KG1 (cell line): ENCODE measurements around the gene CPA1.

Source experiments
- DNase-seq: peaks from one replicate; lab custom pipeline; 2025; lab: John Stamatoyannopoulos, UW

Gene CPA1

DNA sequence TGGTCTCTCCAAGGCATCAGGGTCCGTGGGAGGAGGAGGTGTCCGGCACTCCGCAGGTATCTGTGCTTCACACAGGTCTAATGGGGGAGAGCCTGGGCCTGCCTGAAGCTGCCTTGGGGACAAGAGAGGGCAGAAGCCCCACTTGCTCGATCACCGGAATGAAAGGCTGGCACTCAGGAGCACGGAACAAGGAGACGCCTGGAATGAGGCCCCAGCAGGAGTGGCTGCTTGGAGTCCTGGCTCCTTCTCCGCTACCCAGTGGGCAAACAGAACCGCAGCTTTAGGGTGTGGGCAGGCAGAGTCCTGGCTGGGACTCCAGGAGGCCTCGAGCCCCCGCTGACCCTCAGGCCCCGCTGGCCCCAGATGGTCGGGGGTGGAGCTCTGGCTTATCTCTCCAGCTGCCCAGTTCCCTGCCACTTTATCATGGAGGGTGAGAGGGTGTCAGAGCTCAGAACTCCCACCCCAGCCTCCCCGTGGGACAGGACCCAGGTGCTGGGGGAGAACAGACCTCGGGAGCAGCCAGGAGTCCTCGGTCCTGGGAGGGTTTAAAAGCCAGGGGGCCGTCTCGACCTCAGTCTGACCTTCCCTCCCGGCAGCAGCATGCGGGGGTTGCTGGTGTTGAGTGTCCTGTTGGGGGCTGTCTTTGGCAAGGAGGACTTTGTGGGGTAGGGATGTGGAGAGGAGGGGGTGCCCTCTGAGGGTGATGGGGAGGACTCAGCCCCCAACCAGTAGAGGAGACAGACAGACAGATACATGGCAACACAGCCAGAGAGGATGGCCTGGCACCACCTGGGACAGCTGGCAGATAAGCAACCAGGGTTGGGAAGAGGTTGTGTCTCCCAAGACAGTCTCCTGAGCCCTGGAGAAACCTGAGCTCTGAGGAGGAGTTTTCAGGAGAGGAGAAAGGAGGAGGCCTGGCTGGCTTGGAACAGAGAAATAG is at the start of gene CPA1:
Gene CPA1, plus strand, starts transcription at position 574 of the 940 bp plus-strand sequence. Its CDS starts 27 bp downstream, at position 601.
- no peak for DNase-seq

DNA sequence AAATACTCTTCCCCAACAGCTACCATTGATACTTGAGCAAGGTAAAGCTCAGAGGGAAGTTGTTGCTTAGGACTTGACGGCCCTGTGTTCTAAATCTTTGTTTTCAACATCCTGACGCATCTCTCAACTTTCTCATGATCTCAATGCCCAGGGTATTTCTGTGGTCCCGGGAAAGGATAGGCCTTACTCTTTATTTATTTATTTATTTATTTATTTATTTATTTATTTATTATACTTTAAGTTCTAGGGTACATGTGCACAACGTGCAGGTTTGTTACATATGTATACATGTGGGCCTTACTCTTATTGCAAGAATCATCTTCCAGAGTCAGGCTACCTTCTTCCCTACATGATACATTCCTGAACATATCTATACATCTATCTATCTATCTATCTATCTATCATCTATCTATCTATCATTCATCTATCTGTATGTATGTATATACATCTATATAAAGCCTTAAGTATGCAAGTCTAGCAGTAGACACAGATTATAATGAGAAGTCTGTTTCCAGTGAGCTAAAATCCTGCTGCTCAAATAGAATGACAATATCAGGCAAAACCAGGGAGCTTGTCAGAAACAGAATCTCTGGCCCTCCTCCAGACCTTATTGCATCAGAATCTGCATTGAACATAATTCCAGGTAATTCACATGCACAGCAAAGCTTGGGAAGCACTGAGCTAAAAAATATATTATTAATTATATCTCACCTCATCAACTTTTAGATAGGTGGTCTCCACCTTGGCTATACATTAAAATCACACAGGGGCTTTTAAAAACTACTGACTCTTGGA is 47.8 kb upstream of the CPA1 start:
- DNase-seq = no peak

DNA sequence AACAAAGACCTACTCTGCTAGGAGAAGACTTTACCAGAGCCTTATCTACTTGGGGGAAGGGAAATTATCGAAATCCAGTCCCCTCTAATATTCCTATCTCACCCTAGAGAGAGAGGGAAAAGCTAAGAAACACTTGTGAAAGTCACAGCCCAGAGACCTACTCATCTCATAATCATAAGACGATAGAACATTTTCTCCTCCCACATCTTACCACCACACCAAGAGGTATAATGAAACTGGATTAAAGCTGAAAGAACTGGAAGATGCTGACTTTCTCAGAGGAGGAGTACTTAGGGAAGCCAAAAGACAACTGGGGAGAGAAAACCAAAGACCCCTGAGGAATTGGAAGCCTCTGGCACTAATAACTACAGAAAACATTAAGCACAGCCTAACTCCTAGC is 46.5 kb upstream of the CPA1 start:
- DNase-seq = no peak

DNA sequence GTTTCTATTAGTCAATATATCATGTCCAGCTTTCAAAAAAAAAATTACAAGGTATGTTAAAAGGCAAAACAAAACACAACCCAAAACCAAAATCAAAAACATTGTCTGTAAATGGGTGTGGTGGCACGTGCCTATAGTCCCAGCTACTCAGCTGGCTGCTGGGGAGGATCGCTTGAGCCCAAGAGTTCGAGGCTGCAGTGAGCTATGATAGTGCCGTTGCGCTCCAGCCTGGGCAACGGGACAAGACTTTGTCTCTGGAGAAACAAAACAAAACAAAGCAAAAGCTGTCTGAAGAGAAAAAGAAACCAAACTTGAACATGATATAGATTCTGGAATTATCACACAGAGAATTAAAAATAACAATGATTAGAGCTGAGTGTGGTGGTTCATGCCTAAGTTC is 46.0 kb upstream of the CPA1 start:
- no peak for DNase-seq

DNA sequence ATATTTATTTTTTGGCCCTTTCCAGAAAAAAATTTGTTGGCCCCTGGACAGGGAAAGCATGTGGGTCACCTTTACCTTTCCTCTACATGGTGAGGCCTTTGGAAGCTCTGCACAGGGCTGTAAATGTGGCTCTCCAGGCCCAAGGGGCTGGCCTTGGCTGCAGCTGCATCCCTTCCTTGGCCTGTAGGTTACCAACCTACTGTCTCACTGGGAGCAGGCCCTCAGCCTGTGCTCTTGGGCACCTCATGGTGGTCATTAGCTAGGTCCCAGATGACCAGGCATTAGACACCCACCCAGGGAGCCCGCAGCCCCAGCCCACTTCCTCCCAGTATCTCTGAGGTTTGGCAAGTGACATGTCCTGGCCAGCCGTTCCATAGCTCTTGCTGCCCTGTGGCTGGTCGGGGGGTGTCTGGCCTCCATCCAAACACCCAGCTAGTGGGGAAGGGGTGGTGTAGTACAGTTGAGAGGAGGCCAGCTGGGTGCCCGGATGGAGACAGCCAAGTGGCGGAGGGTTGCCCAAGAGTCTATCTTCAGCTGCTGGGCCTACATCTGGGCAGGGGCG is 42.8 kb upstream of the CPA1 start:
- no peak for DNase-seq

DNA sequence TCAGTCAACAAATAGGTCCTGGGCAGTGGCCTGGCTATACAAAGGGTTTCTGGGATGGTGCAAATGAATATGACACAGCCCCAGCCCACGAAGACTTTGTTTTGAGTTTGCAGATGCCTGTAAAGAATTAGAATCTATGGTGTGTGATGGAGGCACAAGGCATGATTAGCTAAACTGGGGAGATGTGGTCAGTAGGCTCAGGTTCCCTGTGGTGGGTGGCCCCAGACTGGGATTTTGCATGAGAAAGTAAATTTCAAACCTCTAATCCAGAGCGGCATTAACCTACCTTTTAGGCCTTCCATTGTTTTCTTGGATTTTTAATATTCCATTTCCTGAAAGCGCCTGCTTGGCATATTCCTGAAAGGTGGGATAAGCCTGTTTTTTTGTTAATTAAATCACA is 42.1 kb upstream of the CPA1 start:
- no peak for DNase-seq

DNA sequence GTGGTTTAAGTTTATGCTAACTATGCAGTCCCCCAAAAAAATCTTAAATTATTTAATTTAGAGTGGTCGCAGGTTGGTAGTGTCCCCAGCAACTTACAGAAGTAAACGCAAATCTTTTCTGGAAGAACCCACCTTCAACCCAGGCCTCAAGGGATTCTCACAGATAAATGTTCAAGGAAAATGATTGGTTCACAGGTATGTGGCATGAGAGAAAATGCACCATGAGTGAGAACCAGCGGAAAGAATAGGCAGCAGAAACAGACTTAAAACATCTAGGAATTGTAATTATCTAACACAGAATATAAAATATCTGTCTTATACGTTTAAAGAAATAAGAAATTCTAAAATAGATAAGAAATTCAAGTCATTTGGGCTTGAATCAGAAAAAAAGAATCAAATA is 38.4 kb upstream of the CPA1 start:
- DNase-seq = no peak

DNA sequence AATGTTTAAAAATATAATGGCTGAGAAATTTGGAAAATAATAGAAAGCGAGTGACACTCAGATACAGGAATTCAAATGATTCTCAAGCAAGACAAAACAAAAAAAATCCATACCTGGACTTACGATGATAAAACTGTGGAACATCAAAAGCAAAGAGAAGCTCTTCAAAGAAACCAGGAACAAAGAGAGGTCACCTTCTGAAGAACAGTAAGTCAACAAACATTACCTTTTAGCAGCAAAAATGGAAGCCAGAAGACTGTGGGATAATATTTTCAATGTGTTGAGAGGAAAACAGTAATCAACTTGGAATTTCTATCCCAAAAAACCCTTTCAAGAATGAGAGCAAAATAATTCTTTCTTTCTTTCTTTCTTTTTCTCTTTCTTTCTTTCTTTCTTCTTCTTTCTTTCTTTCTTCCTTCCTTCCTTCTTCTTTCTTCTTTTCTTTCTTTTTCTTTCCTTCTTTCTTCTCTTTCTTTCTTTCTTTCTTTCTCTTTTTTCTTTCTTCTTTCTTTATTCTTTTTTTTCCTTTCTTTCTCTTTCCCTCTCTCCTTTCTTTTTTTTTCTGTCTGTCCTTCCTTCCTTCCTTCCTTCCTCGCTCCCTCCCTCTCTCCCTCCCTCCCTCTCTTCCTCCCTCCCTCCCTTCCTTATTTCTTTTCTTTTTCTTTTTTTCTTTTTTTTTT is 37.5 kb upstream of the CPA1 start:
- no peak for DNase-seq

DNA sequence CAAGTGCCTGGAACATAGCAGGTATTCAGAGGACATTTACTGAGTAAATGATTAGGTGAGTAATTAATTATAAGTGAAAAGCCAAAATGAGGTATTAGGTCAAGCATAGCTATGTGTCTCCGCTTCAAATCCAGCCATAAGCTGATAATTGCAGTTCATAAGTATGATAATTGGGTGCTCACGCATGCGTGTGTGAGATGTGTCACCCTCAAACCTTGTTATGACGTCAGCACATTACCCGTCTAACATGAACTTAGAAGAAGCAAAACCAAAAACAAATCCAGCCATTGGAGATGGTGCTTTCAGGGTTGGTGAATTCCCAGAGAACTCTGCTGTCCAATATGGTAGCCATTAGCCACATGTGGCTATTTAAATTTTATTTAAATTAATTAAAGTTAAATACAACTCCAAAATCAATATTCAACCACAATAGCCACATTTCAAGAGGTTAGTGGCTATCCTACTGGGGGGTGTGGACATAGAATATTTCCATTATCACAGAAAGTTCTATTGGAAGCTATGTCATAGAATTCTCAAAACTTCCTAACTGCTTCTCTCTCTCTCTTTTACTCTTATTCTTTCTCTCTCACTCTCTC is 35.9 kb upstream of the CPA1 start, which contains the start of gene CPA5:
Gene CPA5, plus strand, starts transcription at position 546 of the 596 bp plus-strand sequence. CDS start 1,670 bp downstream, outside the sequence.
- no peak for DNase-seq

DNA sequence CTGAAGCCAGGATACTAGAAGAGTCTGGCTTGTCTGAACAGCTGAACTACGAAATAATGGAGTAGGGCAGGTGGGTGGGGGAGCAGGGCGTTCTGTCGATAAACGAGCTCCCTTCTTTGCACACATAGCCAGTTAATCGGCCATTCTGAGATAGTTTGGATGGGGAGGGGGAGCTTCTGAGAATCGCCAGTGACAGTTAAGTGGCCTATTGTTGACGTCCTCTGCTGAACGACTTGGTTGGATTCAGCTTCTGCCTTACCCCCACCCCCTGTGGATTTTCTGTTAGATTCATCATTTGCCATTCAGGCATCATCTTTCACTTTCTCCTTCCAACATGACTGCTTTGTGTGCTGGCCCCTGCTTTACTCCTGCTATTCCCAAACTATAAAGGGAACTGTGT is 35.2 kb upstream of the CPA1 start:
- no peak for DNase-seq

DNA sequence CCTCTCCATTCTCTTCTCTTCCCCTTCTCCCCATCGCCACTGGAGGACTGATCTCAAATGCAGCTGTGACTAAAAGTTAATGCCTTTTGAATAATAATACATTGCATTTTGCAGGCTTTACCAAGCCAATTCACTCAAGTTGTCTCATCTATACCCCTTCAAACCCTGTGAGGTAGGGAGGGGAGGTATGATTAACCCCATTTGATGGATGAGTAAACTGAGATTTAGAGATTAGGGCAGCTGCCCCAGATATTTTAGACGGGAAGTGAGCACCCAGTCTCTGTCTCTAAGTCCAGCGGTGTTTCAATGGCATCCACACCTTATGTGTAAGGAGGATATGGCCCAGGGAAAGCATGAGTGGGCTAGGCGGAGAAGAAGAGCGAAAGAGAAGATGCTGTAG is 34.6 kb upstream of the CPA1 start:
- DNase-seq = no peak

DNA sequence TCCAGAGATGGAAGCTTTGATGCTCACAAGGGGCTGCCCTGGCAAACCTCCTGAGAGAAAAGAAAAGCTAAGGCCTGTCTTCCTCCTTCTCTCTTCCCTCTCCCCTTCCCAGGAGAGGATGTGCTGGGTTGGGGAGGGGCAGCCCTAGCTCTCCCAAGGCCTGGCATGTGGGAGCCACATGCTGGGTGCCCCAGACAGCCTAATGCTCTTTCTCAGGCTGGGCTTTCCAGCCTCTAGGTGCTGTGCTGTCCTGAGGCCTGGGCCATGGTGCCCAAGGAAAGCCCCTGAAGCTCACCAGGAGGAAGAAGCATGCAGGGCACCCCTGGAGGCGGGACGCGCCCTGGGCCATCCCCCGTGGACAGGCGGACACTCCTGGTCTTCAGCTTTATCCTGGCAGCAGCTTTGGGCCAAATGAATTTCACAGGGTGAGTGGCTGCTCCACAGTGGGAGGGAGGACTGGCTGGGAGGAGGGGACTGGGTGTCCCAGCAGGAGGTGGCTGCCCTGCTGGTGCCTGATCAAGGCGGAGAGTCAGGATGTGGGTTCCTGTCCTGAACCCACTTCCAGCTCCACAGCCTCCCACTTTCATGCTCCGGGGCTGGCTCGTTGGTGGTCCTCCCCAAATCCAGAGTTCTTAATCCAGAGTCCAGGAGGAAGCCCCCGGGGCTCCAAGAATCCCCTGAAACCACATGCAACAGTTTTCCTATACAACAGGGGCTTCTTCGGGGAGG is 34.0 kb upstream of the CPA1 start:
- no peak for DNase-seq

DNA sequence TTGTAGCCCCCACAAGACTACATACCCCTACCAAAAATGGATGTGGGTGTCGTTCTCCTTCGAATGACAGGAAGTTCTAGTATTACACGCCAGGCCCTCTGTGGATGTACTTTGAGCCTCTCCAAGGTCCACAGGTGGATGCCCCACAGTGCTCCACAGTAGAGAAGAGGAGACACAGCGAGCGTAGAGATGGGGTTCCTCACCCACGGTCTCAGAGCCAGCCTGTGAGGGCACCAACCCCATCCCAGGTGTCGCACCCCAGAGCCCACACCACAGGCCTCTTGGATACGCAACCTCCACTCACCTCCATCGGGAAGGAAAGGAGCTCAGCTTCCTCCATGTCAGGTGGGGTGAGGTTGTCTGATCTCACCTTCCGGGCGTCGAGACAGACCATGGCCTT is 33.4 kb upstream of the CPA1 start:
- no peak for DNase-seq

DNA sequence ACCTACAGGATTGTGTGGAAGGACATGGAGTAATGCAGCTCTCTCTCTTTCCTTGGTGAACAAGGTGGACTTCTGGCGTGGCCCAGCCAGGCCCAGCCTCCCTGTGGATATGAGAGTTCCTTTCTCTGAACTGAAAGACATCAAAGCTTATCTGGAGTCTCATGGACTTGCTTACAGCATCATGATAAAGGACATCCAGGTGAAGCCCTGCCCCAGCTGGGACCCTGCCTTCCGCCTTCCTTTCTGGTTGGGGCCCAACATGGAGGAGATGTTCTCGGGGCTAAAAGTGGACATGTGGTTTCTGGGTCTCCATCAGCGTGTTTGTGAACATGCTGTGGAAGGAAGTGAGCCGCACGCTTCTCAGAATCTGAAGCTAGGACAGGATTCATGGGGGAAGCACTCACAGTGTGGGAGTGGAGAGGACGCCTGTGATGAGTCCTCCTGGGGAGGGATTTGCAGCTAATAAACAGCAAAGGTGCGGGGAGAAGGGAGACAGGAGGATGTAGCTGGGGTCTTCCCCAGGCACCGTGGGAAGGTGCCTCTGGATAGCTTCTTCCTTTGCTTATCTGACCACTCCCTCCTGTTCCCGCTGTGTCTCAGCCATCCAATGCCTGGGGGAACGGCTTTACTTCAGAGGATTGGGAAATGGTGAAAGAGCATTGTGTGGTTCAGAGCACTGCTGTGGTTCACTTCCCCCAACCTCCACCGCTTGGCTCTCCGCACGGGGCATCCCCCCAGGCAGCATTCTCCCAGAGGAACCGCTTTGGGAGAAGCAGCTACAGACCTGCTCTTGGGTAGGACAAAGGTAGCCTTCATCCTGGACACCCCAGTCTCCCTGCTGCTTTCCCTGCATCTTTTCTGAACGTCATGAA is 30.1 kb upstream of the CPA1 start:
- DNase-seq = no peak

DNA sequence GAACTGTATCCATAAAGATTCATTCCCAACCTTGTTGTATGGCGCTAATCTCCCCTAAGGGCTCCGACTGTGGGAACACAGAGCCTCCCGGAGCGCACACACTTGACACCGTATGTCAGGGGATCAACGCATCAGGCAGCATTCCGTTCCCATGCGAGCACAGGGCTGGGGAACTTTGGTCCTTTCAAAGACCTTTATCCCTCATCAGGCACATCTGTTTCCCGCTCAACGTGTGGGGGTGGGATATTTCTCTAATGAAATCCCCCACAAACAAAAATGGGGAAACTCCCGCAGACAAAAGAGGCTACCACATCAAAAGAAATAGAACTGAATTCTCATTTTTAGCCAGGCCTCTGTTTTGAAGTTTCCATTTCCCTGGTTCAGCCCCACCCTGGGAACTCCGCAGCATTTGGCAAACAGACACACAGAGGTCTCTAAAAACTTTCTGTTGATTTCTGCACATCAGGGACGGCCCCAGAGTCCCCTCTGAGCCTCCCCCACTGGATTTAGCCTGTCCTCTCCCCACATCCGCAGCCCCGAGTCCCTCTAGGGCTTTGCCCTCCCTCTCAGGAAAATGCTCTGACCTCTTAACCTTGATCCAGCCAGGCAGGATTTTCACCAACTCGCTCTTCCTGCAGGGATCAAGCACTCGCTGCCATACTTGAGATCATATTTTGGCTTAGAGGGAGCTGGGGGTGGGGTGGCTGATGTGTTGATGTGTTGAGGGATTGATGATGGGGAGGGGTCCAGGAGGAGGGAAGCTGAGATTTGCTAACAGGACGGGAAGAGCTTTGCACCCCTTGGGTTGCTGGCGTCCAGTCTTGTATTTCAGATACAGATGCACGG is 29.1 kb upstream of the CPA1 start:
- DNase-seq = no peak

DNA sequence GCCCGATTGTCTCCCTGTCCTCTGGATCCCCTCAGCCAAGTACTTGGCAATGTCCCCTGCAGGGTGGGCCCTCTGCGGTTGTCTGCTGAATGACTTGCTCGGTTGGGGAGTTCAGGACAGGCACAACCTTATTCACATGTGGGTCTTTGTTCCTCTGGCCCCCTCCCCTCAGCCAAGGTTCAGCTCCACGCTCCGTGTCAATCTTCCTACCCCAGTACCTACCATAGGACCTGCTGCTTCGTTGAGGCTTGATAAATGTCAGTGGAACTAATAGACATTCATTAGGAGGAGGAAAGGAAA is 28.6 kb upstream of the CPA1 start:
- DNase-seq = no peak

DNA sequence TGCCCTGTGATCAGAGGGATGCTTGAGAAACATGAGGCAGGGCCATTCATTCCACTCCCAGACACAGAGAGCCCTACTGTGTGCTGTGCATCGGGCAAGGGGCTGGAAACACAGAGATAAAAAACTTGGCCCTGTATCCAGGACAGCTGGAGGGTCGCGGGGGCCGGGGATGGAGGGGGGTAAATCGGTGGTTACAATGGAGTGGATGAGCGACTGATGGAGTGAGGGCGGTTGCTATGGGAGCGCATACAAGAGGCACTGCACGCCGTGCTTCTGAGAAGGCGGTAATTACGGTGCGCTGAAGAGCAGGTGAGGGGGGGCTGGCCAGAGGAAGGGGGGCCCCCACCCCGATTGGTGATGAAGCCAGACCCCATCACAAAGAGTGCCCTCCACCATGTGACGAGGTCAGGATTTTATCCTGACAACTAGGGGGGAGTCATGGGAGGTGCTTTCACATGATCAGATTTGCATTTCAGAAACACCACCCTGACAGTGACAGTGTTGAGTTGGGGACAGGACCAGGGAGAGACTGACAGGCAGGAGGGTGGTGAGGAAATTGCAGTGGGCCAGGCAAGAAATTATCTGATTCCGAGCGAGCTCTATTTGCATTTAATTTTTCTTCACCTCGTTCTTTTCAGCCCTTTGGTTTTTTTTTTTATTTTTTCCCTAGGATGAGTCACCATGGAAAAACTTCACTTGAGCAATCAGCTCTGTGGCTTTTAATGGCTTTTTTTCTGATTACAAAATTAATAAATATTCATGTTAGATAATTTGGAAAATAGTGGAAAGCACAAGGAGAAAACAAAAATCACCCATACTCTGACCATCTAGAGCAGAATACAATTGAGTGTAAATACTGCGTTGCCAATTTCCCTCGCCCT is 27.9 kb upstream of the CPA1 start:
- DNase-seq = no peak

DNA sequence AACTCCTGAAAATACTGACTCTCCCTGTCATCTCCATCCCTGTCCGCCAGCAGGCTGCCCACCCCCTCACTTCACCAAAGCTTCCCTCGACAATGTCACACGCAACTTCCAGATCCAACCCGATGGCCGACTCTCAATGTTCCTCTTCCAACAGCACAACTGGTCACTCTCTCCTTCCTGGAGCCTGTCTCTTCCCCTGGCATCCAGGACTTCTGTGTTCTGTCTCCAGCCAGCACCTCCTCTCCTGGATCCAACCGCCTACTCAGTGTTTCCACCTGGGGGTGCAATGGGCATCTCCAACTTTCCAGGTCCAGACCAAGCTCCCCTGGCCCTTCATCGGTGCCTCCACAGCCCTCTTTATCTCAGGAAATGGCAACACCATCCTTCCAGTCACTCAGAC is 27.1 kb upstream of the CPA1 start:
- no peak for DNase-seq
